HG02970 (cell line): ENCODE measurements around the gene PSMD8.

Source experiments
- ATAC-seq: cut with Tn5 transposase; IDR thresholded peaks from one replicate; pipeline ENCODE4 v1.9.1; 2021; ENCODE audit warnings: mild to moderate bottlenecking, moderate library complexity, moderate number of reproducible peaks; ENCODE audit not compliant: unreplicated experiment, low FRiP score

PSMD8 gene

GRCh38 chr19:38386971-38387549 lies 12.7 kb downstream of the PSMD8 start:
- ATAC-seq = no peak

GRCh38 chr19:38387550-38388348 lies 13.4 kb downstream of the PSMD8 start, which contains the start of gene GGN:
Gene GGN (minus strand): TSS chr19:38388034. CDS start chr19:38387261, 773 bp downstream.
- no peak for ATAC-seq

DNA sequence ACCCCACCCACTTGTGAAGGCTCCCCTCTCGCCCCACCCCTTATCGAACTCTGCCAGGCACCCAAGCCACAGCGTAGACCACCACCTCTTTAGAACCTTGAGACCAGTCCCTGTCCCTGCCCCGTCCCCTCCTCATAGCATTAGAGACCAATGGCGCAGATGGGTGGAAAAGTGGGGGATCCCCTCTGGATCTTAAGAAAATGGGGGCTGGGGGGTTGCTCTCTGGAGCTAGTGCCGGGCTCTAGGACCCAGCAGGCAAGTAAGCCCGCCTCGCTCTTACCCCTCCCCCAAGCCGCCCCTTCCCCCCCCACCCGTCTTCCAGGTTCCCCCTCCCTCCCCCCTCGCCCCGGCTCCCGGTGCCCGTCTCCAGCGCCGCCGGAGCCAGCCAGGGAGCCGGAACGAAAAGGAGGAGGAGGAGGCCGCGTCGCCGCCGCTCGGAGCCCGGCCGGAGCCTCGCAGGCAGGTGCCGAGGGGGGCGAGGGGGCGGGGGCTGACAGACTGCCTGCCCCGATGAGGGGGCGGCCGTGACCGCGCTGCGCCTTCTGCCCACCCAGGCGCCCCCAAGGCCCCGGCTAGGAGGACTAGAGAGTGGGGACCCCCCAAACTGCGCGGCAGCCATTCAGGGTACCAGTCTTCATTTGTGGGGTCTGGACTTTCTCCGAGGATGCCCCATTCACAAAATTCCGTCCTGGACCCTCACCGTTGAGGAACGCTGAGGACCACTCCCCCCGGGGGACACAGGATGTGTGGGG lies 14.2 kb downstream of the PSMD8 start, which contains the start of gene SPRED3:
TSS of gene SPRED3 (plus strand) at position 349 of the 752 bp plus-strand sequence. CDS start 1,606 bp downstream, outside the sequence.
- no peak for ATAC-seq

DNA sequence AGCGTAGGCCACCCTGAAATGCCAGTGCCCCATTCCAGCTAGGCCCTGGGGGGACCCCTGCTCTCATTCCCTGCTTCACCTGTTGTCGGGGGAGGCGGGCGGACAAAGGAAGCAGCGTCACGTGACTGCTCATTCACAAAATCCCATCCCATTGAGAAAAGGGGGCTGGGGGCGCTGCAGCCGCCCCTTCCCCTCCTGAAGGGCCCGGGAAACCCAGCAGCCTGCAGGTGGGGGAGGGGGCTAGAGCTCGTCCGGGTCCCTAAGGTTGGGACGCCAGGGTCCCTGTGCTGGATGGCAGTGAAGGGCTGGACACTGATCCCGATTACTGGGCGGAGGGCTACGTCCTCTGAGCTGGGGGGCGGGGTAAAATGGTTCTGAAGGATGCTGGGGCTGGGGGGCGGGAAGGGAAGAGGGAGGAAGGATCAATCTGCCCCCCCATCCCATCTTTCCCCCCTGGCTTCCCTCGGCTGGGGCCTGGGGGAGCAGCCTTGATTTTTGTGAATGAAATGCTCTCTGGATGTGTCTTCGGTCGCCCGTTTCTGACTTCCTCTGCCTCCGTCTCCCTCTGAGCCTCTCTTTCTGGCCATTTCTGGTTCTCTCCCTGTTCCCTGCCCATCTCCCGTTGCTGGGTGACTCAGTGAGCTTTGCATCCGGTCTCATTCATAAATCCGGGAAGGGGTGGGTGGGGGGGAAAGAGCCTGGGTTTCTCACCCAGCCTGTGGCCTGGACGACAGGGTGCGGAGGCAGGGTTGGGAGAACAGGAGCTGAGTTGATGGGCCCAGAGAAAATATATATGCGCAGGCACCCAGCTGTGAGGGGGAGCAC lies 14.9 kb downstream of the PSMD8 start:
- ATAC-seq = no peak

- no peak for ATAC-seq
These were observed 15.9 kb downstream of the PSMD8 start for GRCh38 chr19:38389957-38390924.

DNA sequence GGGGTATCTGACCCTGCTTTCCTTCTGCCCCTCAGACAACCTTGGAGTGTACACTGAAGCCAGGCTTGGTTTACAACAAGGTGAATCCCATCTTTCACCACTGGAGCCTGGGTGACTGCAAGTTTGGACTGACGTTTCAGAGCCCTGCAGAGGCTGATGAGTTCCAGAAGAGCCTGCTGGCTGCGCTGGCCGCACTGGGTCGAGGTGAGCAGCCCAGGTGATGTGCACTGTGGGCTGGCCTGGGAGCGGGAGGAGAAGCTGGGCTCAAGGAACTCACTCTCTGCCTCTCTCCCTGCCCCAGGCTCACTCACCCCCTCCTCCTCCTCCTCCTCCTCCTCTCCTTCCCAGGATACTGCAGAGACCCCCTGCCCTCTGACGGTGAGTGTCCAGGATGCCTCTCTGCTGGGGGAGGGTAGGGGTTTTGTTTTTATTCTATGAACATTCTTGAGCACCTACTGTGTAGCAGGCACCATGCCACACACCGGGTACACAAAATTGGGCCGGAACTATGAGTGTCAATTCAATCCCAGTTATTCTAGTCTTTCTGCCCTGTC lies 17.6 kb downstream of the PSMD8 start:
- no peak for ATAC-seq

DNA sequence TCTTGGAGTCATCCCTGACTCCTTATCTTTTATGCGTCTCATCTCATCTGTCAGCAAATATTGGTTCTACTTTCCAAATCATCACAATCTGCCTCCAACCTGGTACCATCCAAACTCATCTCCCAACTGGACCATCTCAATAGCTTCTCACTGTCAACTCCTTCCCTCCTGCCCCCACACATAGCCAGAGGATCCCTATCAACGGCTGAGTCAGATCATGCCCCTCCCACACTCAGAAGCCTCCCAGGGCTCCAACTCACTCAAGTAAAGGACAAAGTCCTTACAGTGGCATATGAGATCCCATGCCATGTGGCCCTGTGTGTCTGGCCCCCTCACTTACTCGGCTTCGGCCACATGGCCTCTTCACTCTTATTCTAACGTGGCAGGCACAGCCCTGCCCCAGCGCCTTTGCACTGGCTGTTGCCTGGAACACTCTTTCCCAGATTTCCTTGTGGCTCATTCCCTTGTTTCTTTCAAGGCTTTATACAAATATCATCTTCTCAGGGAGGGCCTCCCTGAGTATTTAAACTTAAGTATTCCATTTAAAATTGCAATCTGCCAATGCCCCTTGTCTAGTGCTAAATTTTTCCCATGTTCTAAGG lies 18.4 kb downstream of the PSMD8 start:
- no peak for ATAC-seq

GRCh38 chr19:38394488-38394887 lies 20.1 kb downstream of the PSMD8 start:
- no peak for ATAC-seq

GRCh38 chr19:38395381-38396114 lies 21.2 kb downstream of the PSMD8 start:
- ATAC-seq = no peak

GRCh38 chr19:38399081-38399480 lies 24.7 kb downstream of the PSMD8 start:
- no peak for ATAC-seq

DNA sequence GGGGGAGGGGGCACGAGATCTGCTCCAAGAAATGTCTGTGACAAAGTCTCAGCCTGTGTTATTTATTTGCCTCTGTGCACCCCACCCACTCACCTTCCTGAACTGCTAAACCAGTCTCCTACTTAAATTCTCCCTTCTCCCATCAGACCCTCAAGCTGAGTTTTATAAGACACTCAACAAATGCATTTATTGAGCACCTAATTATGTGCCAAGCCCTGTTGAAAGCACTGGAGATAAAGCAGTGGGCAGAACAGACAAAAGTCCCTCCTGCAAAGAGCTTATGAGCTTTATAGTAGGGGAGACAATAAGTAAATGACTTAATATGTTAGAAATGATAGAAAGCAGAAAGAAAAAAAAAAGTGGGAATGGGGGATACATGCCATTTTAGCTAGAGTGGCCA lies 25.2 kb downstream of the PSMD8 start:
- no peak for ATAC-seq

- ATAC-seq = no peak
These were observed 26.0 kb downstream of the PSMD8 start for GRCh38 chr19:38400361-38400760.

- no peak for ATAC-seq
These were observed 26.8 kb downstream of the PSMD8 start for GRCh38 chr19:38401148-38401547.

GRCh38 chr19:38402623-38402966 lies 28.2 kb downstream of the PSMD8 start:
- no peak for ATAC-seq

- ATAC-seq = peak; percentile 91
These were observed 28.8 kb downstream of the PSMD8 start, which contains the start of gene FAM98C for GRCh38 chr19:38402967-38403674. Gene FAM98C (plus strand): TSS chr19:38403093. CDS start chr19:38403154, 61 bp downstream.

DNA sequence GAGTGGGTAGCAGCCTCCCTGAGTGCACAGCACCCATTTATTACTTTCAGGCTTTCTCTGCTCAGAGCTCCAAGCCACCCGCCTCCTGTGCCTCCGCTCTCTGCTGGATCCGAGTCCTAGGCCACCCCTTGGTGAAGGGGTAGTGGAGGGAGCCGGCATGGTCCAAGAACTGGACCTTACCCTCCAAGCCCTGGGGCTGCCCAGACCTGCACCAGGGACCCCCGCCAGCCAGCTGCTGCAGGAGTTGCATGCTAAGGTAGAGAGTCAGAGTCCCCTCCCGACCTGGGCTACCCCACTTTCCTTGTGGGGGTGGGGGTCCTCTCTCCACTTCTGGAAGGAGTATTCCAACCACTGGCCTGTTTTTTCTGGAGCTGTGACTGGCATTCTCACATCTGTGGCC lies 30.5 kb downstream of the PSMD8 start:
- no peak for ATAC-seq

- ATAC-seq = no peak
These were observed 30.9 kb downstream of the PSMD8 start for GRCh38 chr19:38405276-38405675.
